HG02798 (cell line): ENCODE results near the gene ADAR.

ENCODE experiments used
- ATAC-seq: cut with Tn5 transposase; IDR thresholded peaks from one replicate; pipeline ENCODE4 v1.9.1; 2021; ENCODE audit warnings: mild to moderate bottlenecking; ENCODE audit not compliant: unreplicated experiment, poor library complexity

ADAR gene

GRCh38 chr1:154619181-154619948 lies 11.4 kb upstream of the ADAR start:
- no peak for ATAC-seq

GRCh38 chr1:154616659-154617345 lies 8.8 kb upstream of the ADAR start:
- ATAC-seq = no peak

GRCh38 chr1:154615411-154615810 lies 7.4 kb upstream of the ADAR start:
- ATAC-seq = no peak

GRCh38 chr1:154614901-154615300 lies 6.9 kb upstream of the ADAR start:
- ATAC-seq = no peak

GRCh38 chr1:154614247-154614646 lies 6.3 kb upstream of the ADAR start:
- no peak for ATAC-seq

- no peak for ATAC-seq
Measured at GRCh38 chr1:154611150-154611862, 3.3 kb upstream of the ADAR start.

GRCh38 chr1:154609398-154610380 lies 1.7 kb upstream of the ADAR start:
- ATAC-seq = no peak

GRCh38 chr1:154608397-154609270 lies 648 bp upstream of the ADAR start:
- ATAC-seq = no peak

- no peak for ATAC-seq
Measured at GRCh38 chr1:154607106-154607608, 829 bp downstream of the ADAR start.

GRCh38 chr1:154605534-154605933 lies 2.5 kb downstream of the ADAR start:
- ATAC-seq = no peak

GRCh38 chr1:154603317-154603716 lies 4.7 kb downstream of the ADAR start:
- ATAC-seq = no peak

GRCh38 chr1:154599658-154600057 lies 8.3 kb downstream of the ADAR start:
- ATAC-seq = no peak

- no peak for ATAC-seq
Measured at GRCh38 chr1:154598871-154599635, 8.9 kb downstream of the ADAR start.

- ATAC-seq = no peak
Measured at GRCh38 chr1:154595621-154596020, 12.4 kb downstream of the ADAR start.

- ATAC-seq = no peak
Measured at GRCh38 chr1:154594811-154595210, 13.2 kb downstream of the ADAR start.

- ATAC-seq = no peak
Measured at GRCh38 chr1:154593390-154593789, 14.6 kb downstream of the ADAR start.

- no peak for ATAC-seq
Measured at GRCh38 chr1:154591206-154591605, 16.8 kb downstream of the ADAR start.

GRCh38 chr1:154590756-154591155 lies 17.2 kb downstream of the ADAR start:
- ATAC-seq = no peak
